ENCODE results near the gene USP5.

Gene USP5

GRCh38 chr12:6914246-6914946 is 62.4 kb downstream of the USP5 start, which contains the start of gene ENO2:
TSS of gene ENO2 (plus strand) at chr12:6914580. CDS start at chr12:6915833, 1,253 bp downstream.
- DNase-seq (ENCODE audit: low read depth, low spot score): peak; percentile 61

DNA sequence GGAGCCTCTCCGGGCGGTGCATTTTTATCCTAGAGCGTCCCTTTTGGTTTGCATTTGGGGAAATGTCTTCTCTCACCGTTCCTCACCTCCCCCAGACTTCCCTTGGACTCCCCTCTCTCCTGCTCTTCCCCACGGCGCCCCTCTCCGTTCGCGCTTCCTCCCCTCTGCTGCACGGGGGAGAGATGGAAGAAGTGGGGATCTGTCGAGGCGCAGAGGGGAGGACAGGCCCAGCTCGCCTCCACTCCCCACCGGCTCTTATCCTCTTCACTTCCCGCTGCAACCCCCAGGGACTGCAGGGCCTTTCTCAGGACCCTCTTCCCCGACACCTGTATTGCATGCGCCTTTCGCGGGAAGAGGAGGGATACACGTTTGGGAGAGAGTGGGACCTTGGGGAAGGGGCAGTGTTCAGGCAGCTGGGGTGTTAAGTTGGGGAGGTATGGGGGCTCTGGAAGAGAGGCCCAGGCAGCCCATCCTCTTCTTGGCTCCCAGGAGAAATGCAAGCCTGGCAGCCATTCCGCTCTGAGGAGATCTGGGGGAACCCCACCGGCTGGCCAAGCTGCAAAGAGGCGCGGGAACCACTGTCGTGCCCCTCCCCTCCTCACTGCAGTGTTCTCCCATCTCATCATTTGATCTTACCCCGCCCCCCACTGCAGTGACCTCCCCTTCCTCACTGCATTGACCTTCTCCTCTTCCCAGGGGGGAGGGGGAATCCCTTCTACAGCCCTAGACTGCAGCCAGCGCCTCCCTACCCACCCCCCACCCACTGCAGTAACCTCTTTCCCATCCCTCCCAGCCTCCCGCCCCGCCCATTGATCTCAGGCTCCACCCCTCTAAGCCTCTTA is 63.2 kb downstream of the USP5 start:
- no peak for DNase-seq (ENCODE audit: low read depth, low spot score)

- DNase-seq (ENCODE audit: low read depth, low spot score): no peak
These were observed 63.9 kb downstream of the USP5 start for GRCh38 chr12:6915789-6916285.

Measured in activated naive CD8-positive, alpha-beta T cell treated with anti-CD3 and anti-CD28 coated beads, Interleukin-2, amount 50 U/mL, for 16 hours (primary cell).